Caki2 (cell line): Measurements from ENCODE around the gene OR2J3. TPM values are rescaled to one million over a fixed set of nuclear protein-coding genes. Genes with fewer than 3 reads are reported as not detected.
"Not testable (repeated sequence)": the region's sequence is repeated elsewhere in the genome, so short reads cannot be mapped to it uniquely, and the experiment has no call there.

Experiments
- DNase-seq: peaks from one replicate; pipeline ENCODE4 v3.0.0-alpha.2; 2015; ENCODE audit warnings: low read depth
- in situ Hi-C: cut with HindIII; loops from 2 replicates; pipeline ENCODE4 v1.10.0; 2016; ENCODE audit warnings: low sequenced_read_pairs, low pct_unique_long_range_greater_than_20kb, mixed read lengths
- total RNA-seq: library from RNA; depleted of rRNA; stranded (reverse); fragments of >200 nt; shearing (Covaris generic); gene quantifications from 2 replicates; pipeline ENCODE4 v1.2.3, GENCODE V29; 2014; ENCODE audit warnings: low replicate concordance; rRNA removed

The OR2J3 gene
- total RNA-seq, 1 experiment from 2014 or later: not detected

DNA sequence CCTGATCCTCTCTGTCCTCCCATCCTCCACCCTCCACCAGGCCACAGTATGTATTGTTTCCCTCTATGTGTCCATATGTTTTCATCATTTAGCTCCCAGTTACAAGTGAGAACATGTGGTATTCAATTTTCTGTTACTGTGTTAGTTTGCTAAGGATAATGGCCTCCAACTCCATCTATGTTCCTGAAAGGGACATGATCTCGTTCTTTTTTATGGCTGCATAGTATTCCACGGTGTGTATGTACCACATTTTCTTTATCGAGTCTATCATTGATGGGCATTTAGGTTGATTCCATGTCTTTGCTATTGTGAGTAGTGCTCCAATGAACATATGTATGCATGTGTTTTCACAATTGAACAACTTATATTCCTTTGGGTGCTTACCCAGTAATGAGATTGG is 41.6 kb downstream of the OR2J3 start:
- in situ Hi-C loops, DNase-seq: not testable (repeated sequence)

DNA sequence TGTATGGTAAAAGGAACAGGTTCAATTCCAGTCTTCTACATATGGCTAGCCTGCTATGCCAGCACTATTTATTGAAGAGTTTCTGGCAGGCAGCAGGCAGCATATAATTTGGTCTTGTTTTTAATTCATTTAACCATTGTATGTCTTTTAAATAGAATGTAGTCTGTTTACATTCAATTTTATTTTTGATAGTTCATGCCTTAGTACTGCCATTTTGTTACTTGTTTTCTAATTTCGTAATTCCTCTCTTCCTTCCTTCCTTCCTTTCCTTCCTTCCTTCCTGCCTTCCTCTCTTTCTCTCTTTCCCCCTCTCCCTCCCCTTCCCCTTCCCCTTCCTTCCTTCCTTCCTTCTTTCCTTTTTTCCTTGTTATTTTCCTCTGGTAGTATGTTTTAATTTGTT is 45.2 kb downstream of the OR2J3 start:
- in situ Hi-C loops: no loop called here
- DNase-seq: no peak

DNA sequence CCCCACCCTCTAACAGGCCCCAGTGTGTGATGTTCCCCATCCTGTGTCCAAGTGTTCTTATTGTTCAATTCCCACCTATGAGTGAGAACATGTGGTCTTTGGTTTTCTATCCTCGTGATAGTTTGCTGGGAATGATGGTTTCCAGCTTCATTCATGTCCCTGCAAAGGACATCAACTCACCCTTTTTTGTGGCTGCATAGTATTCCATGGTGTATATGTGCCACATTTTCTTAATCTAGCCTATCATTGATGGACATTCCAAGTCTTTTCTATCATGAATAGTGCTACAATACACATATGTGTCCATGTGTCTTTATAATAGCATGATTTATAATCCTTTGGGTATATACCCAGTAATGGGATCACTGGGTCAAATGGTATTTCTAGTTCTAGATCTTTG is 47.3 kb downstream of the OR2J3 start:
- in situ Hi-C loops: not testable (repeated sequence)

GRCh38 chr6:29159922-29160321 is 52.1 kb downstream of the OR2J3 start:
- DNase-seq, in situ Hi-C loops: not testable (repeated sequence)

More for the DNA sequence above, 47.3 kb downstream of the OR2J3 start:
- not testable (repeated sequence) for DNase-seq

Other genes with a start within 250 kb of the OR2J3 start
- 144 and 159 TPM in 2 replicates for gene TRIM27, start 184.1 kb upstream of the OR2J3 start, total RNA-seq
- gene ZNF311, start 102.7 kb upstream of the OR2J3 start, total RNA-seq: 4.1 and 5.9 TPM in 2 replicates
- gene OR2W1, start 62.9 kb upstream of the OR2J3 start, total RNA-seq: not detected in 2 replicates
- not detected in 2 replicates for gene OR2B3, start 20.7 kb upstream of the OR2J3 start, total RNA-seq
- gene OR2J1, start 8.6 kb upstream of the OR2J3 start, total RNA-seq: not detected in 2 replicates
- gene OR2J2, start 62.8 kb downstream of the OR2J3 start, total RNA-seq: not detected in 2 replicates
- not detected in 2 replicates for gene OR14J1, start 193.6 kb downstream of the OR2J3 start, total RNA-seq